Hematopoietic multipotent progenitor cell (in vitro differentiated cells): ENCODE results near the gene POLR3F. TPM values are rescaled to one million over a fixed set of nuclear protein-coding genes. Genes with fewer than 3 reads are reported as not detected.
"Not testable (repeated sequence)": the region's sequence is repeated elsewhere in the genome, so short reads cannot be mapped to it uniquely, and the experiment has no call there.

ENCODE experiments used
- DNase-seq, 3 donors: peaks; one replicate each; pipeline ENCODE4 v3.0.0-alpha.2; 2011 to 2015; ENCODE audit warnings: low read depth in 2 of 3, low spot score in 2 of 3
- total RNA-seq: library from RNA; depleted of rRNA; stranded (reverse); fragments of >200 nt; gene quantifications from one replicate; pipeline ENCODE4 v1.2.3, GENCODE V29; 2012

The POLR3F gene
- total RNA-seq, 1 donor, result 4.0 TPM

DNA sequence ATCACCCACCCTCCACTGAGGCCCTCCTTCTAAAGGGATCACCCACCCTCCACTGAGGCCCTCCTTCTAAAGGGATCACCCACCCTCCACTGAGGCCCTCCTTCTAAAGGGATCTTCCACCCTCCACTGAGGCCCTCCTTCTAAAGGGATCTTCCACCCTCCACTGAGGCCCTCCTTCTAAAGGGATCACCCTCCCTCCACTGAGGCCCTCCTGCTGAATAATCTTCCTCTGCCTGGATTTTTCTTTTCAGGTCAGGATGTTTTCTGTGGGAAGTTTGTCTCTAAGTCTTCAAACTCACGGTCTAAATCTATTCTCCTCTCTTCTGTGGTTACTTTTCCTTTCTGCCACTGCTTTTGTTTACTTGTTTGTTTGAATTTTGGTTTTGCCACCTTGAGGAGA lies 34.5 kb downstream of the POLR3F start:
- DNase-seq, result not testable (repeated sequence)

DNA sequence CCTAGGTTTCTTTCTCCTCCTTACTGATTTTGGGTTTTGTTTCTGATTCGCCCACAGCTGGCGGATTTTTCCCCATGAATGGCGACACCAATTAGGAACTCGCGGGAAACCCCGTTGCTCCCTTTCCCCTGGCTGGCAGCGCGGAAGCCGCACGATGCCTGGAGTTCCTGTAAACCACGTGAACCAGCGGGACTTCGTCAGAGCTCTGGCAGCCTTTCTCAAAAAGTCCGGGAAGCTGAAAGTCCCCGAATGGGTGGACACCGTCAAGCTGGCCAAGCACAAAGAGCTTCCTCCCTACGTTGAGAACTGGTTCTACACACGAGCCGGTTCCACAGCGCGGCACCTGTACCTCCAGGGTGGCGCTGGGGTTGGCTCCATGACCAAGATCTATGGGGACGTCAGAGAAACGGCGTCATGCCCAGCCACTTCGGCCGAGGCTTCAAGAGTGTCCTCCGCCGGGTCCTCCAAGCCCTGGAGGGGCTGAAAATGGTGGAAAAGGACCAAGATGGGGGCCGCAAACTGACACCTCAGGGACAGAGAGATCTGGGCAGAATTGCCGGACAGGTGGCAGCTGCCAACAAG lies 37.4 kb downstream of the POLR3F start:
- DNase-seq, result no peak

DNA sequence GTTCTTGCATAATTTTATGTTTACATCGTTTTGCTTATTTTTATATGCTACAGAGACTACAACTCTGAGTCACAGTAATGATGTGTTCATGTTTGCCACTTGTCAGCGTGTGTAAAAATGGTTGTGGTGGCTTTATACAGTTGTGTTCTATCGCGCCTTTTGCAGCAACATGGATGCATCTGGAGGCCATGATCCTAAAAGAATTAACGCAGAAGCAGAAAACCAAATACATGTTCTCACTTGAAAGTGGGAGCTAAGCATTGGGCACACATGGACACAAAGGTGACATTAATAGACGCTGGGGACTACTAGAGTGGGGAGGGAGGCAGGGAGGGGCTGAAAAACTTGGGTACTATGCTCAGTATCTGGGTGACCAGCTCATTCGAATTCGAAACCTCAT lies 39.6 kb downstream of the POLR3F start:
- peak in 2 of 3 donors; percentile 2 to 5 for DNase-seq

DNA sequence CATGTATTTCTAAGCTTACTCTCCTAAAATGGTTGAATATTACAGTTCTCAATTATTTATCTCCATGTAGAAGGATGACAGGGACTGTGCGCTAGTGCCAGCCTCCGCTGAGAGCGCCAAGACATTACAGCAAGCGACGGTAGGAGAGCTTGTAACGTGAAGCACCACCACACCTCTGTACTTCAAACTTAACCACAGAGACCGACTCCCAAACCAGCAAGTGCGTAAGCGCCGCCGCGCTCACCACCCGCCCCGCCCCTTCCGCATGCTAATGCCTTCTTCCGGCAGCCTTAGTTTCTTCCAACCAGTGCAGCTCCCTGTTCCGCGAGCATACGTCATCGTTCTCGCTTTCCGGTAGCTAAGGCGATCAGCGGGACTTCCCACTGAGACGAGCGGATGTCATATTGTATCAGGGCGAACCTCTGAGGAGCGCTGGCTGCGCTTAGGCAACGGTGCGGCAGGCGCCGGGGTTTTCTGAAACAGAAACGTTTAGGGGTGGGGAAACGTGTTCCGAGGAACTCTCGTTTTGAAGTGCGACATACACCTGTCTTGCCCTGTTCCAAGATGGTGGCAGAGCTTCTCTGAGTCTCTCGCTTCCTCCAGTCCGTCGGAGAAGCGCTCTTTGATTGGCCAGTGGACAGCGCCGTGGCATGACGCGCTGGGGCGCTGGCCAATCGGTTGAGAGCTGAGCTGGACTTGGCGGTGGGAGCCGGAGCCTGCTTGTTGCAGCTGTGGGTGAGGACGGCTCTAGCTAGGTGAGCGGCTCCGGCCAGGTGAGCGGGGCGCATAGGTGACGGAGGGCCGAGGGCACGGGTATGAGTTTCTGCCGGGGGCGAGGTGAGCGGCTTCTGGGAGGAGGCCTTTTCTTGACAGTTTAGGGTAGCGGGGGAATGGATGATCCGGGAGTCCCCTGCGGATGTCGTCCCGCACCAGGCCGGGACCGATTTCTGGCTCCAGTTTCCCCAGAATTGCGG lies 40.3 kb downstream of the POLR3F start, which contains the start of gene SEC23B:
TSS of gene SEC23B (plus strand) at position 723 of the 974 bp plus-strand sequence. CDS start 2,896 bp downstream, outside the sequence.
- DNase-seq, result peak; percentile 95 to 98 (median 98)

DNA sequence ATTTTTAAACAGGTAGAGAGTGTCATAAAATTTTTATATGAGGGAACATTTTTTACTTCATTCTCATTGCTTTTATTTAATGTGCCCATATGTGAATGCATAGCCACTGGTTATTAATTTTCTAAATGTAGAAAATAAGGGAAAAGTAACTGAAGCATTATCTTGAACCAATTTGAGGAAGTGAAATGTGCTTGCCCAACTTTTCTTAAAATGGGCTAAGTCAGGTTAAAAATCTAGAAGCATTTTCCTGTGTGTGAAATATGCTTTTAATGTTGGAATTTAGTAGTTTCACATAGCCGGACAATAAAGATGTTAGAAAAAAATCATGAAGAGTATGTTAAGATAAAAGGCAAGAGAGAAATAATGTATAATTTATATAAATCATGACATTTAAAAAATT lies 44.4 kb downstream of the POLR3F start:
- DNase-seq, result no peak

DNA sequence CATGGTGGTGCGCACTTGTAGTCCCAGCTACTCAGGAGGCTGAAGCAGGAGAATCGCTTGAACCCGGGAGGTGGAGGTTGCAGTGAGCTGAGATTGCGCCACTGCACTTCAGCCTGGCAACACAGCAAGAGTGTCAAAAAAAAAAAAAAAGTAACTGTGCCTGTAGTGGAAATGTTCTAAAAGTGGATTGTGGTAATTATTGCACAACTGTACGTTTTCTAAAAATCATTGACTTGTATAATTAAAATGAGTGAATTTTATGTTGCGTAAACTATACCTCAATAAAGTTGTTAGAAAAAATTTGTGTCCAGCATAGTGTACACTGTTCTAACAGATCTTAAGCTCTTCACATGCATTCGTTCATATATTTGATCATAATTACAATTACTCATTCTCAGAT lies 46.0 kb downstream of the POLR3F start:
- no peak for DNase-seq

DNA sequence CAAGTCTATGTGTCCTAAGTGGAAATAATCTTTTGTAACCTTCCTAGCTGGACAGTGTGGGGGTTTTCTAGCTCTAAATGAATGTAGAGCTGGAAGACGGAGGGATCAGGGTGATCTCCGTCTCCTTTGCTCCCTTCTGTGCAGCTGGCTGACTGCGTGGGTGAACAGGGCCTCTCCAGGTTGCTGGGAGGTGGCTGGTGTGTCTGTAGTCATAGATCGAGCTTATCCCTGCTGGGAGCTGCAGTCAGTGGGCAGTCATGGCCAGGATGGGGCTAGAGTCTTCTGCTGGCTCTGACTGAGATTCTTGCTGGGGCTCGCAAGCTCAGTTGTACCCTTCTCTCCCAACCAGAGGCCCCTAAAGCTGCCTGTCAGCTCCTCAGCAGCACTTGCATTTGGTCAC lies 46.9 kb downstream of the POLR3F start:
- DNase-seq, result no peak

DNA sequence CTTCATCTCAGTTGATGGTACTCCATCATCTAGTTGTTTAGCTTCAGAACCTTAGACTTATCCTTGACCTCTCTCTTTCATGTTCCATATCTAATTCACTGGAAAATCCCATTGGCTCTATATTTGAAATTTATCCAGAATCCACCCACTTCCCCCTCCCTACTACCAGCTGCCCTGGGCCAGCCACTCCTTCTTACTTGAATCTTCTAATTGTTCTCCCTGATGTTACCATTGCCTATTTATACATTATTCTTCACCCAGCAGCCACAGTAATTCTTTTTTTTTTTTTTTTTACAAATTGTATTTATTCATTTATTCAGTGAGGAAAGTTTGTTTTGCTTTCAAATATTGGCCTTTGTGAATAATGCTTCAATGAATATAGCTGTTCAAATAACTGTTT lies 48.8 kb downstream of the POLR3F start:
- no peak for DNase-seq

DNA sequence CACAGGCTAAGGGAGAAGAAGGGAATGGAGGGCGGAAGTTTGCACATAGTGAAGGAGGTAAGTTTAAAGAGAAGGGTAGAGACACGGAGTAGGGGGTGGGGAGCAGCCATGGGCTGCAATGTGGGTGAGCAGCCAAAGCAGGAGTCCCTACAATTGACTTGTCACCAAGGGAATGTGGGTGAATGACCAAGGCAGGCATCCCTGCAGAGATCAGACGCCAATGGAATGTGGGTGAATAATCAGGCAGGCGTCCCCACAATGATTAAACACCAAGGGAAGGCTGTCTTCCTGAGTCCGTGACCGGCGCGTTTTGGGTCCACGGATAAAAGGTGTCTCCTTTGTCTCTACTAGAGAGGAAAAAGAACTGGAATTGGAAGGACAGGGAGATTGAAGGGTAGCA lies 54.9 kb downstream of the POLR3F start:
- not testable (repeated sequence) for DNase-seq

DNA sequence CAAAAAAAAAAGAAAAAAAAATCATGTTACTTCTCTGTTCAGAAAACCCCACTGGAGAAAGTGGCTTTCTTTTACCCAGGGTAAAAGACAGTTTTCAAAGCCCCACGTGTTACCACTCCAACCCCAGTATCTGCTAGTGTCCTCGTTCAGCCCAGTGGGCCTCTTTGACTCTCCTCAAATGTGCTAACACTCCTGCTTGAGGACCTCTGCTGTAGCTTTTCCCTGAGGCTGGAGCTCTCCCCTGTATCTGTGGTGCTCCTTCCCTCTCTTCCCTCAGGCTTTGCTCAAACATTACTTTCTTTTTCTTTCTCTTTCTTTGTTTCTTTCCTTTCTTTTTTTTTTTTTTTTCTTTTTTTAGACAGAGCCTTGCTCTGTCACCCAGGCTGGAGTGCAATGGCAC lies 55.9 kb downstream of the POLR3F start:
- no peak for DNase-seq

DNA sequence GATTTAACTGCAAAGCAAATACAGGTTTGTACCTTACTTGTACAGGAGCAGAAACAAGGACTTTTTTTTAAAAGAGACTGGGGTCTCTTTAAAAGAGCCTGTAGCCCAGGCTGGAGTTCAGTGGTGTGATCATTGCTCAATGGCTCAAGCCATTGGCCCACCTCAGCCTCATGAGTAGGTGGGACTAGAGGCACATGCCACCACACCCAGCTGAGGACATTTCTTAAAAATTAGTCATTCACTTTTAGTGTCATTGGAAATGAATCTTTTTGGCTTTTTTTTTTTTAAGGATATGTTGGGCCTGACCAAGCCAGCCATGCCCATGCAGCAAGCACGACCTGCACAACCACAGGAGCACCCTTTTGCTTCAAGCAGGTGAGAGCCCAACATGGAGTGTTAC lies 57.5 kb downstream of the POLR3F start:
- DNase-seq, result no peak

DNA sequence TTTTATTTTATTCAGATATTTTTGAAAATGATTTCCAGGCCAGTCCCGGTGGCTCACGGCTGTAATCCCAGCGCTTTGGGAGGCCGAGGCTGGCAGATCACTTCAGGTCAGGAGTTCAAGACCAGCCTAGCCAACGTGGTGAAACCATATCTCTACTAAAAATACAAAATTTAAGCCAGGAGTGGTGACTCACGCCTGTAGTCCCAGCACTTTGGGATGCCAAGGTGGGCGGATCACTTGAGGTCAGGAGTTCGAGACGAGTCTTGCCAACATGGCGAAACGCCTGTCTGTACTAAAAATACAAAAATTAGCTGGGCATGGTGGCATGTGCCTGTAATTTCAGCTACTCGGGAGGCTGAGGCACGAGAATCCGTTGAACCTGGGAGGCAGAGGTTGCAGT lies 59.6 kb downstream of the POLR3F start:
- not testable (repeated sequence) for DNase-seq

DNA sequence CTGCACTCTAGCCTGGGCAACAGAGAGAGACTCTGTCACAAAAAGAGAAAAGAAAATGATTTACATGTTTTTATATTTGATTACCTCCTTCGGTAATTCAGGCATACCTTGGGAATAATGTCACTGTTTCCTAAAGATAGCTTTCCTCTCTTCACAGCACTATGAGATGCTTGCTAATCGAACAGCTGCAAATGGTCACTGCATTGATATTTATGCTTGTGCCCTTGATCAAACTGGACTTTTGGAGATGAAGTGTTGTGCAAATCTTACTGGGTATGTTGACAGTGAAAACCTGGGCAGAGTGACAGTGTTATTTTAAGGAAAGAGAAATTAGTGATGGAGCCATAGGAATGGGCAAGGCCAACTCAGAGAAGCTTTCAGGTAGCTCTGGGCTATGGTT lies 60.1 kb downstream of the POLR3F start:
- DNase-seq, result no peak

DNA sequence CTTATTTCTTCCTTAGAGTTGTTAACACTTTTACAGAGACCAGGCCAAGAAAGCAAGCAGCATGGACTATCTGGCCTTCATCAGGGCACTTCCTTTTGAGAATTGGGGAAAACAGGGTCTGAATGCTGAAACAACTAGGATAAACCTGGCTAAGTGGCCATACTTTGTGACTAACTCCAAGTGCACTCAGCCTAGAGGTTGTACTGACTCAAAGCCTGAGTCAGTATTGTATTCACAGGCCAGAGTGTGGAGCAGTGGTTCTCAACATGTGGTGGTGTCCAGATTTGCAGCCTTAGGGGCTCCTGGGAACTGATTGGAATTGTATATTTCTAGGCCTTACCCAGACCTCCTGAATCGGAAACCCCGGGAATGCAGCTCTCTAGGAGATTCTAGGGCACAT lies 60.6 kb downstream of the POLR3F start:
- no peak for DNase-seq

DNA sequence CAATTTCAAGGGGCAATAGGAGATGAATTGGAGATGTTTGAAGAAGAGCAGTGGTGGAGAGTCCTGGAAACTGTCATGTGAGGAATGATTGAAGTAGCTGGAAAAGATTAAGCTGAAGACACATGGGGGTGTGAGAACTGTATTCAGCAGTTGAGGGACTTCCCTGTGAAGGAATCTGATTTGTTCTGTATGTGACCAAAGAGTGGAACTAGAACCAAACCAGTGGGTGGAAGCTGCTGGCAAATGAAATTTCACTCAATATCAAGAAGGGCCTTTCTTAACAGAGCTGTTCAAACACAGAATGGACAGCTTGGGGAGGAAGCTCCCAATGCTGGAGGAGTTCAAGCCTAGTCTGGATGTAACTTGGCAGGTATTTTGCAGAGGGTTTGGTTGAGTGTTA lies 61.9 kb downstream of the POLR3F start:
- no peak for DNase-seq

DNA sequence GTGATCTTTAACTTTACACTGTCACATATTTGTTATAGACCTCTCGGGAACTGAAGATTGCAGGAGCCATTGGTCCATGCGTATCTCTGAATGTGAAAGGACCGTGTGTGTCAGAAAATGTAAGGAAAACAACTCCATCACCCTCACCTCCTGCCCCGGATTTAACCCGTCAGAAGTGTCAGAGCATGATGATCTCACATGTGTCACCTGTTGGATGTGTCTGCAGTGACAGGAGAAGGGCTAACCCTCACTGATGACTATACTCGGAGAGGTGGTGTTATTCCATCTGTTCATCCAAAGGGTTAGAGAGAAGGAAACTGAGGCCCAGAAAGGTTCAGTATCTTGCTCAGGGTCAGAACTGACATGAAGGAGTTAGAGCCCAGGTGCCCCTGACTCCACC lies 65.4 kb downstream of the POLR3F start:
- no peak for DNase-seq

DNA sequence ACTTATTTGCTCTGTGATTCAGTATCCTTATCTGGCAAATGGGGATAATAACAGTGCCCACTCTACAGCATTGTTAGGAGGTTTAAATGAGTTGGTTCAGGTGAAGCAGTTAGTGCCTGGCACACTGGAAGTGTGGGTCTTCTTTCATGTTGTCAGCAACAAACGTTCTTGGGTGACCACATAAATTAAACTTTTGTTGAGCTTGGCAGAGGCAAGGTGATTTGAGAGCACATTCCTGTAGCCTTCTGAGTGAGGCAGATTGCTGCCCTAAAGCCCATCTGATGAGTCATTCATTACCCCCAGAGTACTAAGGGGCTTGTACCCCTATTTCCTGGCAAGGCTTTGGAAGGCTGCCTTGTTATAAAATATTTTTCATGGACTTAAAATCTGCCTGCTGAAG lies 66.3 kb downstream of the POLR3F start:
- DNase-seq, result no peak

DNA sequence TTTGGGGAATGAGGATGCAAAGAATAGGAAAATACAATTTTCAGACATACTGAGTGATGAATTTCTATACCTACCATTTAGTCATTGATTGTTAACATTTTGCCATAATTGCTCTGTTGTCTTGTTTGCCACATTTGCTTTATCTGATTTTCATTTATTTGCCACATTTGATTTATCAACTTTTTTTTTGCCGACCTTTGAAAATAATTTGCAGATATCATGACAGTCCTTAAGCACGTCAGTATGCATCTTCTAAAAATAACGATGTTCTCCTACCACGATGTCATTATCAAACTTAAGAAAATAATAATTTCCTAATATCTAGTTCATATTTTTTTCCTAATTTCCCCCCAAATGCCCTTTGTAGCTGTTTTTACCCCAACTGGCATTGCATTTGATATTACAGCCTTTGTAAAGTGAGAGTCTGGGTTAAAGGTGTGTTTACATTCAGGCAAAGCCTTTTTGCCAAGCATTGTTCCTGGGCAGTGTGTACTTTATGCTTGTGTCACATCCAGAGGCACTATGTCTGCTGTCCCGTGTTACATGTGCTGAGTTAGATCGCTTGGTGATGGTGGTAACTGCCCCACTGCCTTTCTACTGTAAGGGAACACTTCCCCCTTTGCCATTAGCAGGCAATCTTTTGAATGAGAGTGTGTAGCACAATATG lies 66.9 kb downstream of the POLR3F start:
- DNase-seq, result no peak
